Endothelial cell of umbilical vein (primary cell): ENCODE measurements around the gene SLC10A4. TPM values are rescaled to one million over a fixed set of nuclear protein-coding genes. Genes with fewer than 3 reads are reported as not detected.
A peak's percentile ranks its signal among the peaks of the same experiment; 100 is the strongest.

Experiments
- BruUV-seq: library from RNA; stranded (reverse); fragments of 400-500 nt; replicated peaks from 2 replicates; lab custom pipeline; 2021; lab: Mats Ljungman, UMichigan
- CTCF ChIA-PET: fragments of 300-600, 350-600 bp; sonication (Branson Sonifier 250); formaldehyde crosslinking; loops from one replicate; lab custom pipeline; 2021; ENCODE audit warnings: antibody characterized with exemption, inconsistent platforms; lab: Charles Lee
- POLR2A ChIA-PET: fragments of 300-600, 350-600 bp; sonication (Branson Sonifier 250); formaldehyde crosslinking; loops from one replicate; lab custom pipeline; 2021; ENCODE audit warnings: antibody characterized with exemption, inconsistent platforms; lab: Charles Lee
- DNase-seq: peaks from one replicate; pipeline ENCODE4 v3.0.0-alpha.2; 2011; ENCODE audit warnings: low read depth, low spot score
- FAIRE-seq: peaks from 2 replicates; lab custom pipeline; 2011; peaks lifted over from hg19 to GRCh38; lab: Jason Lieb, UNC
- H2AFZ ChIP-seq: 2 replicates; pipeline ENCODE4 v1.6.0; 2012; ENCODE audit warnings: low read depth, low read length, control low read depth, inconsistent platforms
- H3K27ac ChIP-seq: 2 replicates; pipeline ENCODE4 v1.5.1; 2011; ENCODE audit warnings: low read depth, mild to moderate bottlenecking, control low read depth, low read length, moderate library complexity; ENCODE audit not compliant: insufficient read depth
- H3K27me3 ChIP-seq, 2 experiments: 2 replicates each; pipeline versions ENCODE4 v1.6.0 to v1.6.1; 2011; ENCODE audit warnings: low read length in 2 of 2, mixed read lengths in 1 of 2; ENCODE audit not compliant: control insufficient read depth in 2 of 2, insufficient read depth in 2 of 2
- H3K36me3 ChIP-seq, 2 experiments: 2 replicates in 1 of 2; 3 replicates in 1 of 2; pipeline ENCODE4 v1.5.1; 2011; ENCODE audit warnings: low read length in 2 of 2, mild to moderate bottlenecking in 1 of 2, moderate library complexity in 1 of 2; ENCODE audit not compliant: control insufficient read depth in 2 of 2, insufficient read depth in 2 of 2; ENCODE audit errors: extremely low read depth in 1 of 2
- H3K4me1 ChIP-seq: 3 replicates; pipeline ENCODE4 v1.5.1; 2011; ENCODE audit warnings: mild to moderate bottlenecking, low read length; ENCODE audit not compliant: control insufficient read depth, insufficient read depth; ENCODE audit errors: extremely low read depth
- H3K4me2 ChIP-seq: 2 replicates; pipeline ENCODE4 v1.6.1; 2011; ENCODE audit warnings: low read length, control low read depth, mixed read lengths; ENCODE audit not compliant: insufficient read depth
- H3K4me3 ChIP-seq, 3 experiments: fragments of 200-600 bp in 1 of 3; sonication (generic), shearing (Covaris generic) in 1 of 3; replicated peaks in 1 of 3; 2 replicates each; pipeline ENCODE4 v1.5.1; 2011 to 2016; ENCODE audit warnings: control low read depth in 3 of 3, low read length in 3 of 3, mild to moderate bottlenecking in 2 of 3, inconsistent platforms in 1 of 3, low read depth in 1 of 3, moderate library complexity in 1 of 3; ENCODE audit not compliant: insufficient read depth in 1 of 3
- H3K79me2 ChIP-seq: 2 replicates; pipeline ENCODE4 v1.6.0; 2012; ENCODE audit warnings: low read length, inconsistent platforms; ENCODE audit not compliant: control insufficient read depth, insufficient read depth
- H3K9ac ChIP-seq: replicated peaks from 2 replicates; pipeline ENCODE3; 2011; ENCODE audit warnings: low read length, control low read depth; ENCODE audit not compliant: insufficient read depth; ENCODE audit errors: extremely low read depth
- H3K9me1 ChIP-seq: replicated peaks from 3 replicates; pipeline ENCODE4 v1.6.0; 2011; ENCODE audit warnings: mild to moderate bottlenecking, low read length; ENCODE audit not compliant: control insufficient read depth, insufficient read depth; ENCODE audit errors: extremely low read depth
- H3K9me3 ChIP-seq: replicated peaks from 2 replicates; pipeline ENCODE4 v1.5.1; 2012; ENCODE audit warnings: low read length, inconsistent platforms; ENCODE audit not compliant: control insufficient read depth, insufficient read depth
- H4K20me1 ChIP-seq: replicated peaks from 2 replicates; pipeline ENCODE3; 2011; ENCODE audit warnings: mild to moderate bottlenecking, low read length; ENCODE audit not compliant: control insufficient read depth, insufficient read depth; ENCODE audit errors: extremely low read depth
- EZH2 ChIP-seq: IDR thresholded peaks from 2 replicates; pipeline ENCODE4 v1.6.1; 2012; ENCODE audit warnings: borderline replicate concordance, low read depth, mild to moderate bottlenecking, moderate library complexity, low read length, inconsistent platforms; ENCODE audit not compliant: severe bottlenecking
- FOS ChIP-seq: IDR thresholded peaks from 2 replicates; pipeline ENCODE4 v1.6.1; 2011; ENCODE audit warnings: mild to moderate bottlenecking, low read length, moderate library complexity, borderline replicate concordance; ENCODE audit not compliant: insufficient read depth
- GATA2 ChIP-seq: IDR thresholded peaks from 2 replicates; pipeline ENCODE4 v1.7.0; 2011; ENCODE audit warnings: low read depth, mild to moderate bottlenecking, moderate library complexity, mixed read lengths, low read length; ENCODE audit not compliant: insufficient read length, insufficient read depth
- JUN ChIP-seq: IDR thresholded peaks from 2 replicates; pipeline ENCODE4 v1.6.1; 2011; ENCODE audit warnings: borderline replicate concordance, low read depth; ENCODE audit not compliant: insufficient read length, insufficient read depth
- MAX ChIP-seq: IDR thresholded peaks from 2 replicates; pipeline ENCODE4 v1.6.1; 2011; ENCODE audit not compliant: insufficient read depth, insufficient read length
- MYC ChIP-seq: IDR thresholded peaks from one replicate; pipeline ENCODE4 v1.6.1; 2011; ENCODE audit warnings: mild to moderate bottlenecking, low read depth, low read length
- POLR2A ChIP-seq: IDR thresholded peaks from 2 replicates; pipeline ENCODE4 v1.6.1; 2012; ENCODE audit warnings: low read depth, mild to moderate bottlenecking, control low read depth, low read length
- POLR2AphosphoS5 ChIP-seq: IDR thresholded peaks from 2 replicates; pipeline ENCODE4 v1.6.1; 2012; ENCODE audit warnings: low read depth, mild to moderate bottlenecking, control low read depth, low read length, moderate library complexity; ENCODE audit not compliant: insufficient read depth
- dilution Hi-C: fragments of 300-500 bp; cut with MboI; formaldehyde crosslinking; loops from one replicate; pipeline ENCODE4 v1.15.0; 2019; ENCODE audit warnings: low sequenced_read_pairs; ENCODE audit not compliant: extremely low pct_ligation_motif_present
- intact Hi-C: fragments of 100-400 bp; cut with micrococcal nuclease; formaldehyde crosslinking; loops from one replicate; pipeline ENCODE4 v1.10.0; 2022
- polyA plus RNA-seq, 4 experiments: library from polyadenylated mRNA; depleted of rRNA in 3 of 4; stranded (reverse) in 3 of 4; unstranded in 1 of 4; fragments of >200 nt; gene quantifications; 2 replicates each; pipeline versions ENCODE4 v1.2.1 to v1.2.3, GENCODE V29; 2011 to 2012; ENCODE audit warnings: missing spikeins in 1 of 4
- total RNA-seq: library from RNA; stranded (reverse); gene quantifications from 2 replicates; pipeline ENCODE4 v1.2.3, GENCODE V29; 2021
- TF ChIP-seq, protein P1 (sequence below), 2 donors: IDR thresholded peaks; 1 replicate in 1 of 2; 2 replicates in 1 of 2; pipeline ENCODE4 v1.5.1; 2011; ENCODE audit warnings: low read length in 2 of 2, mild to moderate bottlenecking in 2 of 2, moderate library complexity in 2 of 2, control low read depth in 1 of 2, inconsistent platforms in 1 of 2, low read depth in 1 of 2; ENCODE audit not compliant: insufficient read depth in 1 of 2; ENCODE audit errors: extremely low read depth in 1 of 2

Gene SLC10A4
- total and polyA plus RNA-seq, 2 donors (not counting 3 experiments of a cell fraction or from before 2014, with no cell fraction given) = 0.06 TPM; not detected in 1

DNA sequence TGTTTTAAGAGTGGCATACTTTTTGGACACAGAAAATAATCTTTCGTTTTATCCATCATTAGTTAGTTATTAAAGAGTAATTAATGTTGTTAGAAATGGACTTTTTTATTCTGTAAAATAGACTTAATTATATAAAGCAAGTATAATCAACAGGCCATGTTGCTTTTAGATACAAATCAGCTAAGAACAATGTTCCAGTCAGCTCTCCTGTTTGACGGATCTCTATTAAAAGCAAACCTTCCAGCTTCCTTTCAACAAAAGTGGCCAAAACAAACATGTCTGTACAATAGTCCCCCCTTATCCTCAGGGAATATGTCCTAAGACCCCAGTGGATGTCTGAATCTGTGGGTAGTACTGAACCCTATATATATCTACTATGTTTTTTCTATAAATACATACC lies 4.9 kb upstream of the SLC10A4 start:
- DNase-seq (peak; percentile 57), FAIRE-seq (peak; percentile 67)
- intact Hi-C loops (no loop called here), dilution Hi-C loops (no loop called here)
- ChIA-PET CTCF (no interaction called here), POLR2A (no interaction called here)
- no peaks in the 10 kb centered on the region for H3K9me1 ChIP-seq
- no peak overlapping the region for H3K9ac ChIP-seq
- H2AFZ ChIP-seq = no peak overlapping the region
- no peak overlapping the region for H3K27ac ChIP-seq
- no TSS peak for BruUV-seq
- no peaks in the 10 kb centered on the region for H3K36me3 ChIP-seq
- peaks cover 27% of the 10 kb centered on the region in 2 experiments for H3K27me3 ChIP-seq
- H4K20me1 ChIP-seq = no peaks in the 10 kb centered on the region
- H3K9me3 ChIP-seq = no peaks in the 10 kb centered on the region
- no peaks in the 10 kb centered on the region for H3K4me1 ChIP-seq
- TF ChIP-seq JUN (no peak), MYC (no peak), POLR2A (no peak), FOS (no peak), GATA2 (no peak), MAX (no peak), POLR2AphosphoS5 (no peak), EZH2 (no peak)
- TF ChIP-seq, protein P1, sequence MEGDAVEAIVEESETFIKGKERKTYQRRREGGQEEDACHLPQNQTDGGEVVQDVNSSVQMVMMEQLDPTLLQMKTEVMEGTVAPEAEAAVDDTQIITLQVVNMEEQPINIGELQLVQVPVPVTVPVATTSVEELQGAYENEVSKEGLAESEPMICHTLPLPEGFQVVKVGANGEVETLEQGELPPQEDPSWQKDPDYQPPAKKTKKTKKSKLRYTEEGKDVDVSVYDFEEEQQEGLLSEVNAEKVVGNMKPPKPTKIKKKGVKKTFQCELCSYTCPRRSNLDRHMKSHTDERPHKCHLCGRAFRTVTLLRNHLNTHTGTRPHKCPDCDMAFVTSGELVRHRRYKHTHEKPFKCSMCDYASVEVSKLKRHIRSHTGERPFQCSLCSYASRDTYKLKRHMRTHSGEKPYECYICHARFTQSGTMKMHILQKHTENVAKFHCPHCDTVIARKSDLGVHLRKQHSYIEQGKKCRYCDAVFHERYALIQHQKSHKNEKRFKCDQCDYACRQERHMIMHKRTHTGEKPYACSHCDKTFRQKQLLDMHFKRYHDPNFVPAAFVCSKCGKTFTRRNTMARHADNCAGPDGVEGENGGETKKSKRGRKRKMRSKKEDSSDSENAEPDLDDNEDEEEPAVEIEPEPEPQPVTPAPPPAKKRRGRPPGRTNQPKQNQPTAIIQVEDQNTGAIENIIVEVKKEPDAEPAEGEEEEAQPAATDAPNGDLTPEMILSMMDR (IDR thresholded peaks at IDR 0.05; ENCODE audit: extremely low read depth in 1 of 2, insufficient read depth in 1 of 2, low read depth in 1 of 2, low read length in 2 of 2) = no peak
- no peak overlapping the region for H3K4me2 ChIP-seq
- H3K4me3 ChIP-seq = no peak overlapping the region
- H3K79me2 ChIP-seq = no peaks in the 10 kb centered on the region
